SK-N-SH (cell line): ENCODE measurements around the gene KRTAP4-16. TPM values are rescaled to one million over a fixed set of nuclear protein-coding genes. Genes with fewer than 3 reads are reported as not detected.

Experiments used
- CTCF ChIA-PET: fragments of 300-600, 350-600 bp; formaldehyde crosslinking; extraction: SDS; loops from one replicate; lab custom pipeline; 2021; lab: Yijun Ruan, JAX
- POLR2A ChIA-PET: fragments of 350-600 bp; sonication (Branson Sonifier 250); formaldehyde crosslinking; extraction: SDS; loops from one replicate; lab custom pipeline; 2020; ENCODE audit warnings: antibody characterized with exemption, inconsistent platforms; lab: Yijun Ruan, JAX
- DNase-seq: peaks from one replicate; pipeline ENCODE4 v3.0.0; 2012
- H2AFZ ChIP-seq: fragments of 200-600 bp; sonication (generic); 2 replicates; pipeline ENCODE4 v1.8.1; 2016; ENCODE audit warnings: antibody characterized with exemption, mild to moderate bottlenecking, low read depth
- H3F3A ChIP-seq: fragments of 200-600 bp; sonication (generic); replicated peaks from 2 replicates; pipeline ENCODE3; 2016; ENCODE audit warnings: antibody characterized with exemption, mild to moderate bottlenecking; ENCODE audit not compliant: insufficient read depth
- H3K27ac ChIP-seq, 2 experiments: fragments of 200-500 bp in 1 of 2; fragments of 200-600 bp in 1 of 2; sonication (Bioruptor generic) in 1 of 2; sonication (generic), shearing (Covaris generic) in 1 of 2; 2 replicates each; pipeline versions ENCODE4 v1.5.1 to v1.6.1; 2014 to 2016; ENCODE audit warnings: low read depth in 2 of 2, inconsistent platforms in 1 of 2, low read length in 1 of 2, mild to moderate bottlenecking in 1 of 2, mixed read lengths in 1 of 2
- H3K27me3 ChIP-seq: fragments of 200-600 bp; sonication (generic), shearing (Covaris generic); 2 replicates; pipeline ENCODE4 v1.6.1; 2016; ENCODE audit warnings: mixed run types; ENCODE audit not compliant: insufficient read depth
- H3K36me3 ChIP-seq, 2 experiments: fragments of 200-500 bp in 1 of 2; fragments of 200-600 bp in 1 of 2; sonication (Bioruptor generic) in 1 of 2; sonication (generic) in 1 of 2; replicated peaks in 1 of 2; 2 replicates each; pipeline versions ENCODE3 to v1.5.1; 2014 to 2016; ENCODE audit warnings: low read length in 1 of 2, mild to moderate bottlenecking in 1 of 2; ENCODE audit not compliant: insufficient read depth in 2 of 2, control insufficient read depth in 1 of 2
- H3K4me1 ChIP-seq, 2 experiments: fragments of 200-500 bp in 1 of 2; fragments of 200-600 bp in 1 of 2; sonication (Bioruptor generic) in 1 of 2; sonication (generic), shearing (Covaris generic) in 1 of 2; 2 replicates each; pipeline versions ENCODE4 v1.5.1 to v1.6.1; 2014 to 2016; ENCODE audit warnings: low read depth in 1 of 2, low read length in 1 of 2, mixed run types in 1 of 2; ENCODE audit not compliant: insufficient read depth in 2 of 2, control insufficient read depth in 1 of 2
- H3K4me2 ChIP-seq: fragments of 200-600 bp; sonication (generic), shearing (Covaris generic); 2 replicates; pipeline ENCODE4 v1.6.1; 2017; ENCODE audit warnings: mixed run types
- H3K4me3 ChIP-seq, 2 experiments: fragments of 200-500 bp in 1 of 2; fragments of 200-600 bp in 1 of 2; sonication (Bioruptor generic) in 1 of 2; sonication (generic), shearing (Covaris generic) in 1 of 2; 2 replicates each; pipeline versions ENCODE4 v1.5.1 to v1.8.1; 2014 to 2016; ENCODE audit warnings: low read depth in 2 of 2, inconsistent platforms in 1 of 2, low read length in 1 of 2, mild to moderate bottlenecking in 1 of 2, mixed read lengths in 1 of 2, moderate library complexity in 1 of 2
- H3K79me2 ChIP-seq: fragments of 200-600 bp; sonication (generic); 2 replicates; pipeline ENCODE4 v1.8.1; 2017; ENCODE audit warnings: mild to moderate bottlenecking; ENCODE audit not compliant: insufficient read depth
- H3K9ac ChIP-seq: fragments of 200-600 bp; sonication (generic); 2 replicates; pipeline ENCODE4 v1.6.1; 2017; ENCODE audit warnings: mixed run types
- H3K9me2 ChIP-seq: fragments of 200-600 bp; sonication (generic); 2 replicates; pipeline ENCODE4 v1.6.1; 2017; ENCODE audit warnings: mixed run types
- H3K9me3 ChIP-seq: fragments of 200-600 bp; sonication (generic); 2 replicates; pipeline ENCODE4 v1.6.1; 2017; ENCODE audit warnings: mixed run types, mild to moderate bottlenecking, moderate library complexity
- H4K20me1 ChIP-seq: fragments of 200-600 bp; sonication (generic); 2 replicates; pipeline ENCODE4 v1.6.1; 2017; ENCODE audit warnings: mild to moderate bottlenecking, mixed run types; ENCODE audit not compliant: insufficient read depth
- CHD2 ChIP-seq: fragments of 150-350 bp; IDR thresholded peaks from 2 replicates; pipeline ENCODE4 v1.6.1; 2018; ENCODE audit warnings: low read length; ENCODE audit not compliant: partially characterized antibody
- ELF1 ChIP-seq: IDR thresholded peaks from 2 replicates; pipeline ENCODE4 v1.4.0; 2012
- EZH2phosphoT487 ChIP-seq: fragments of 200-600 bp; sonication (generic); IDR thresholded peaks from 2 replicates; pipeline ENCODE4 v1.6.1; 2017; ENCODE audit warnings: low read depth, mixed run types, mild to moderate bottlenecking, antibody characterized with exemption, moderate library complexity, borderline replicate concordance
- FOXJ3 ChIP-seq: sonication (generic); formaldehyde crosslinking; IDR thresholded peaks from 2 replicates; pipeline ENCODE4 v1.5.1; 2020; ENCODE audit warnings: mild to moderate bottlenecking, missing genetic modification reagents
- FOXM1 ChIP-seq: IDR thresholded peaks from 2 replicates; pipeline ENCODE4 v1.4.0; 2012; ENCODE audit warnings: low read depth, mild to moderate bottlenecking
- JUND ChIP-seq: IDR thresholded peaks from 2 replicates; pipeline ENCODE4 v1.4.0; 2012
- NFIC ChIP-seq: IDR thresholded peaks from 2 replicates; pipeline ENCODE4 v1.4.0; 2012; ENCODE audit warnings: borderline replicate concordance
- POLR2AphosphoS5 ChIP-seq: IDR thresholded peaks from 2 replicates; pipeline ENCODE4 v1.6.1; 2012; ENCODE audit warnings: low read depth, low read length
- RCOR1 ChIP-seq: fragments of 150-350 bp; IDR thresholded peaks from 2 replicates; pipeline ENCODE4 v1.6.1; 2017; ENCODE audit warnings: antibody characterized with exemption, low read length
- RFX5 ChIP-seq: IDR thresholded peaks from 2 replicates; pipeline ENCODE4 v1.6.1; 2012; ENCODE audit warnings: mild to moderate bottlenecking, improper control_type of control experiment, low read length
- RXRA ChIP-seq: IDR thresholded peaks from 2 replicates; pipeline ENCODE4 v1.4.0; 2012; ENCODE audit warnings: low read depth, mild to moderate bottlenecking, borderline replicate concordance
- SMC3 ChIP-seq: IDR thresholded peaks from 2 replicates; pipeline ENCODE4 v1.6.1; 2012; ENCODE audit warnings: low read depth, low read length, improper control_type of control experiment
- YY1 ChIP-seq: IDR thresholded peaks from 2 replicates; pipeline ENCODE4 v1.4.0; 2012; ENCODE audit warnings: low read depth, mild to moderate bottlenecking
- WGBS: methylation state at CpG from one replicate; pipeline ENCODE4 v1.1.6; 2017; ENCODE audit warnings: low lambda C conversion rate; 5-methylcytosine and 5-hydroxymethylcytosine counted together
- polyA plus RNA-seq, 3 experiments: library from polyadenylated mRNA; depleted of rRNA; stranded (reverse); fragments of >200 nt; gene quantifications; 2 replicates each; pipeline ENCODE4 v1.2.3, GENCODE V29; 2012
- TF ChIP-seq, protein P1 (sequence below): fragments of 150-350 bp; IDR thresholded peaks from 2 replicates; pipeline ENCODE4 v1.6.1; 2016; ENCODE audit warnings: mild to moderate bottlenecking, low read depth, low read length
- TF ChIP-seq, protein P2 (sequence below): IDR thresholded peaks from 2 replicates; pipeline ENCODE4 v1.4.0; 2012; ENCODE audit warnings: low read depth, borderline replicate concordance

KRTAP4-16 gene
- polyA plus RNA-seq, 1 of the 3 experiments (the other 2 are of a cell fraction): not detected

DNA sequence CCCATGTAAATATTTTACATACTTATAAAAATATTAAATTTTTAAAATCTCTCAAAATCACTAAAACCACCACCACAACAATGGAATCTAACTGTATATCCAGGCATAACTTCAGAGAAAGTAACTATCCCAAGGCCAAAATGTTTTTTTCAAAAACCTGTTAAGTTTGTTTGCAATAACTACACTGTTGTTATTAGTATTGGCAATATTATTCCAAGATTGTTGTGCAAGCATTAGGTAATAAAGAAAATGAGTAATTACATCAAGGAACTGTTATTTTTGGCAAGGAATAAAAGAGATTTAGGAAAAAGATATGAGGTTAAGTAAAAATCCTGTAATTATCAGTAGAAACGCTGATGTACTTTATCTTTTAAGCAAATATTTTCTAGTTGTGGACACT lies 25.4 kb upstream of the KRTAP4-16 start:
- Histone ChIP-seq H3K9ac (no peak overlapping the region), H3K9me3 (no peaks in the 10 kb centered on the region), H3K27me3 (no peaks in the 10 kb centered on the region), H3K36me3 (no peaks in the 10 kb centered on the region), H3K27ac (no peak overlapping the region), H3K9me2 (no peaks in the 10 kb centered on the region), H2AFZ (no peak overlapping the region), H3K4me1 (no peaks in the 10 kb centered on the region), H3K79me2 (no peaks in the 10 kb centered on the region), H3F3A (no peaks in the 10 kb centered on the region), H4K20me1 (no peaks in the 10 kb centered on the region), H3K4me3 (no peak overlapping the region), H3K4me2 (no peak overlapping the region)
- DNase-seq: no peak
- POLR2A ChIA-PET: no interaction called here
- CTCF ChIA-PET: no interaction called here
- WGBS: 9% methylated on average over 1 of the region's 1 CpG
- TF ChIP-seq YY1 (no peak), POLR2AphosphoS5 (no peak), EZH2phosphoT487 (no peak), CHD2 (no peak), FOXM1 (no peak), SMC3 (no peak), NFIC (no peak), RCOR1 (no peak), RFX5 (no peak)
- TF ChIP-seq, protein P1, sequence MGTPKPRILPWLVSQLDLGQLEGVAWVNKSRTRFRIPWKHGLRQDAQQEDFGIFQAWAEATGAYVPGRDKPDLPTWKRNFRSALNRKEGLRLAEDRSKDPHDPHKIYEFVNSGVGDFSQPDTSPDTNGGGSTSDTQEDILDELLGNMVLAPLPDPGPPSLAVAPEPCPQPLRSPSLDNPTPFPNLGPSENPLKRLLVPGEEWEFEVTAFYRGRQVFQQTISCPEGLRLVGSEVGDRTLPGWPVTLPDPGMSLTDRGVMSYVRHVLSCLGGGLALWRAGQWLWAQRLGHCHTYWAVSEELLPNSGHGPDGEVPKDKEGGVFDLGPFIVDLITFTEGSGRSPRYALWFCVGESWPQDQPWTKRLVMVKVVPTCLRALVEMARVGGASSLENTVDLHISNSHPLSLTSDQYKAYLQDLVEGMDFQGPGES: no peak
- TF ChIP-seq, protein P2, sequence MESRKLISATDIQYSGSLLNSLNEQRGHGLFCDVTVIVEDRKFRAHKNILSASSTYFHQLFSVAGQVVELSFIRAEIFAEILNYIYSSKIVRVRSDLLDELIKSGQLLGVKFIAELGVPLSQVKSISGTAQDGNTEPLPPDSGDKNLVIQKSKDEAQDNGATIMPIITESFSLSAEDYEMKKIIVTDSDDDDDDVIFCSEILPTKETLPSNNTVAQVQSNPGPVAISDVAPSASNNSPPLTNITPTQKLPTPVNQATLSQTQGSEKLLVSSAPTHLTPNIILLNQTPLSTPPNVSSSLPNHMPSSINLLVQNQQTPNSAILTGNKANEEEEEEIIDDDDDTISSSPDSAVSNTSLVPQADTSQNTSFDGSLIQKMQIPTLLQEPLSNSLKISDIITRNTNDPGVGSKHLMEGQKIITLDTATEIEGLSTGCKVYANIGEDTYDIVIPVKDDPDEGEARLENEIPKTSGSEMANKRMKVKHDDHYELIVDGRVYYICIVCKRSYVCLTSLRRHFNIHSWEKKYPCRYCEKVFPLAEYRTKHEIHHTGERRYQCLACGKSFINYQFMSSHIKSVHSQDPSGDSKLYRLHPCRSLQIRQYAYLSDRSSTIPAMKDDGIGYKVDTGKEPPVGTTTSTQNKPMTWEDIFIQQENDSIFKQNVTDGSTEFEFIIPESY: no peak

DNA sequence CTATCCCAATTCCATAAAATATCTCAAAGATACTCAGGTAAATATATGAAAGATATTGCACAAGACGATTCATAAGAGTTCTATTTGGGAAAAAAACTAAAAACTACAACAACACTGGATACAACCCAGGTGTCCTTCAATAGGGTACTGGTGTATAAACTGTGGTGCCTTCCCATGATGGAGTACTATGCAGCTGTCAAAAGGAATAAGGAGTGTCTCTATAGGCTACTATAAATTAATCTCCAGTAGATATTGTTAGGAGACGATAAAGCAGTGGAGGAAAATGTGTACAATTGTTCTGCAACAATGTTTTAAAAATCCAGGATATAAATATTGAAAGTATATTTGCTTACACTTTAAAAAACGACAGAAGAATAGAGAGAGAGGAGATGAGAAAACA lies 24.4 kb upstream of the KRTAP4-16 start:
- Histone ChIP-seq H2AFZ (no peak overlapping the region), H4K20me1 (no peaks in the 10 kb centered on the region), H3K9me3 (no peaks in the 10 kb centered on the region), H3K4me1 (no peaks in the 10 kb centered on the region), H3K79me2 (no peaks in the 10 kb centered on the region), H3F3A (no peaks in the 10 kb centered on the region), H3K4me3 (no peak overlapping the region), H3K9me2 (no peaks in the 10 kb centered on the region), H3K36me3 (no peaks in the 10 kb centered on the region), H3K9ac (no peak overlapping the region), H3K4me2 (no peak overlapping the region), H3K27me3 (no peaks in the 10 kb centered on the region), H3K27ac (no peak overlapping the region)
- 9% methylated on average over 3 of the region's 3 CpGs for WGBS
- TF ChIP-seq JUND (no peak), ELF1 (no peak), FOXJ3 (no peak), FOXM1 (no peak), RXRA (no peak), EZH2phosphoT487 (no peak), NFIC (no peak)
- CTCF ChIA-PET: no interaction called here
- no peak for DNase-seq
- POLR2A ChIA-PET: no interaction called here
